ENCODE measurements around the gene SCUBE3.

Gene SCUBE3

GRCh38 chr6:35202066-35202546 lies 11.7 kb upstream of the SCUBE3 start:
- no peak overlapping the region for H3K14ac ChIP-seq (ENCODE audit: low read length)
- no peak overlapping the region for H3K4me2 ChIP-seq (ENCODE audit: low read length)
- H3K27ac ChIP-seq (ENCODE audit: low read depth, low read length): no peak overlapping the region
- no peaks in the 10 kb centered on the region for H3K79me2 ChIP-seq (ENCODE audit: control insufficient read depth, insufficient read depth, low read length, poor library complexity)
- no peak overlapping the region for H3K4me3 ChIP-seq (ENCODE audit: low read depth, low read length)
- no peaks in the 10 kb centered on the region for H3K4me1 ChIP-seq (ENCODE audit: control insufficient read depth in 1 of 2, insufficient read depth in 2 of 2, low read length in 2 of 2)
- H3K27me3 ChIP-seq (ENCODE audit: insufficient read depth, low read length): no peaks in the 10 kb centered on the region
- no peak overlapping the region for H2BK5ac ChIP-seq (ENCODE audit: low read depth, low read length, poor library complexity)
- no peaks in the 10 kb centered on the region for H3K36me3 ChIP-seq (ENCODE audit: control insufficient read depth in 1 of 2, insufficient read depth in 2 of 2, low read length in 2 of 2)
- no peak overlapping the region for H2BK120ac ChIP-seq (ENCODE audit: insufficient read depth, low read length, poor library complexity)
- no peak overlapping the region for H4K8ac ChIP-seq (ENCODE audit: low read depth, low read length)
- H3K4ac ChIP-seq (ENCODE audit: low read depth, low read length): no peak overlapping the region
- H2BK12ac ChIP-seq (ENCODE audit: low read length): no peak overlapping the region
- H3K79me1 ChIP-seq (ENCODE audit: low read length): no peaks in the 10 kb centered on the region
- H4K12ac ChIP-seq (ENCODE audit: low read depth, low read length): no peak overlapping the region
- H2AFZ ChIP-seq (ENCODE audit: insufficient read depth, low read length, poor library complexity): no peak overlapping the region
- WGBS (ENCODE audit: extremely low coverage, insufficient coverage, insufficient read length): no CpG with 5 or more reads among the region's 6 CpGs
- no peak overlapping the region for H2AK5ac ChIP-seq (ENCODE audit: low read length)
- H3K18ac ChIP-seq (ENCODE audit: low read length): no peak overlapping the region
- H3K23ac ChIP-seq (ENCODE audit: low read length): no peak overlapping the region
- DNase-seq: no peak
- H3K9me3 ChIP-seq (ENCODE audit: insufficient read depth, low read depth, low read length): no peaks in the 10 kb centered on the region
- no peak overlapping the region for H3K9ac ChIP-seq (ENCODE audit: low read length)
- H4K91ac ChIP-seq (ENCODE audit: low read depth, low read length): no peak overlapping the region

GRCh38 chr6:35203152-35203670 lies 10.5 kb upstream of the SCUBE3 start:
- Histone ChIP-seq H3K79me2 (ENCODE audit: control insufficient read depth, insufficient read depth, low read length, poor library complexity) (no peaks in the 10 kb centered on the region), H2AFZ (ENCODE audit: insufficient read depth, low read length, poor library complexity) (no peak overlapping the region), H2BK120ac (ENCODE audit: insufficient read depth, low read length, poor library complexity) (no peak overlapping the region), H4K8ac (ENCODE audit: low read depth, low read length) (no peak overlapping the region), H3K14ac (ENCODE audit: low read length) (no peak overlapping the region), H3K4me2 (ENCODE audit: low read length) (no peak overlapping the region), H3K4ac (ENCODE audit: low read depth, low read length) (no peak overlapping the region), H3K9ac (ENCODE audit: low read length) (no peak overlapping the region), H2AK5ac (ENCODE audit: low read length) (peak overlapping the region; percentile 42), H4K91ac (ENCODE audit: low read depth, low read length) (no peak overlapping the region), H3K4me1 (ENCODE audit: control insufficient read depth in 1 of 2, insufficient read depth in 2 of 2, low read length in 2 of 2) (no peaks in the 10 kb centered on the region), H2BK5ac (ENCODE audit: low read depth, low read length, poor library complexity) (no peak overlapping the region), H4K12ac (ENCODE audit: low read depth, low read length) (no peak overlapping the region), H3K23ac (ENCODE audit: low read length) (no peak overlapping the region), H2BK12ac (ENCODE audit: low read length) (no peak overlapping the region), H3K79me1 (ENCODE audit: low read length) (no peaks in the 10 kb centered on the region), H3K27ac (ENCODE audit: low read depth, low read length) (no peak overlapping the region), H3K9me3 (ENCODE audit: insufficient read depth, low read depth, low read length) (no peaks in the 10 kb centered on the region), H3K4me3 (ENCODE audit: low read depth, low read length) (no peak overlapping the region), H3K18ac (ENCODE audit: low read length) (no peak overlapping the region), H3K27me3 (ENCODE audit: insufficient read depth, low read length) (no peaks in the 10 kb centered on the region), H3K36me3 (ENCODE audit: control insufficient read depth in 1 of 2, insufficient read depth in 2 of 2, low read length in 2 of 2) (no peaks in the 10 kb centered on the region)
- no peak for DNase-seq
- WGBS (ENCODE audit: extremely low coverage, insufficient coverage, insufficient read length): no CpG with 5 or more reads among the region's 7 CpGs

- WGBS (ENCODE audit: extremely low coverage, insufficient coverage, insufficient read length): no CpG with 5 or more reads among the region's 2 CpGs
- Histone ChIP-seq H2BK5ac (ENCODE audit: low read depth, low read length, poor library complexity) (no peak overlapping the region), H3K23ac (ENCODE audit: low read length) (no peak overlapping the region), H3K27me3 (ENCODE audit: insufficient read depth, low read length) (no peaks in the 10 kb centered on the region), H3K14ac (ENCODE audit: low read length) (no peak overlapping the region), H2BK12ac (ENCODE audit: low read length) (no peak overlapping the region), H4K91ac (ENCODE audit: low read depth, low read length) (no peak overlapping the region), H3K27ac (ENCODE audit: low read depth, low read length) (no peak overlapping the region), H3K4me1 (ENCODE audit: control insufficient read depth in 1 of 2, insufficient read depth in 2 of 2, low read length in 2 of 2) (peaks cover 3% of the 10 kb centered on the region in 2 experiments), H2AFZ (ENCODE audit: insufficient read depth, low read length, poor library complexity) (no peak overlapping the region), H3K36me3 (ENCODE audit: control insufficient read depth in 1 of 2, insufficient read depth in 2 of 2, low read length in 2 of 2) (no peaks in the 10 kb centered on the region), H4K8ac (ENCODE audit: low read depth, low read length) (no peak overlapping the region), H3K9me3 (ENCODE audit: insufficient read depth, low read depth, low read length) (no peaks in the 10 kb centered on the region), H3K9ac (ENCODE audit: low read length) (no peak overlapping the region), H3K4me2 (ENCODE audit: low read length) (no peak overlapping the region), H3K4me3 (ENCODE audit: low read depth, low read length) (no peak overlapping the region), H4K12ac (ENCODE audit: low read depth, low read length) (no peak overlapping the region), H3K4ac (ENCODE audit: low read depth, low read length) (no peak overlapping the region), H2BK120ac (ENCODE audit: insufficient read depth, low read length, poor library complexity) (no peak overlapping the region), H3K79me2 (ENCODE audit: control insufficient read depth, insufficient read depth, low read length, poor library complexity) (no peaks in the 10 kb centered on the region), H2AK5ac (ENCODE audit: low read length) (no peak overlapping the region), H3K79me1 (ENCODE audit: low read length) (no peaks in the 10 kb centered on the region), H3K18ac (ENCODE audit: low read length) (no peak overlapping the region)
- DNase-seq: no peak
Measured at GRCh38 chr6:35203680-35204079, 10.1 kb upstream of the SCUBE3 start.

DNA sequence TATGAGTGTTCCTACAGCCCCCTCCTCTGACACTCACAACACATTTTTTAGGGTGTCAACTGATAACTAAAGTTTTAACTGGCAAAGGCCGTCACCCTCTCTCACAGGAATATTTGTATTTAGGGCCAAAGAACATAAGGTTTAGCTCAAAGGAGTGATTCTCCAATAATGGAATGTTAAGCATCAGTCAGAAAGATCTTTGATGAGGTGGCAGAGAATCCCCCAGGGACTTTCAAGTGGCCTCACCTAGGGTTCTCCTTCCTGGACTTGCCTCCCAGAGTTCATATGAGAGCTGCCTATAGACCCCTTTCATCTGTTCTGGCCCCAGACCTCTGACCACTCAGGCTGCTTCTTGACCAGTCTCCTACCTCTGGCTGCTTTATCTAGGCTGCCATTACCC lies 7.4 kb upstream of the SCUBE3 start:
- Histone ChIP-seq H3K4me1 (ENCODE audit: control insufficient read depth in 1 of 2, insufficient read depth in 2 of 2, low read length in 2 of 2) (peaks cover 6 to 7% of the 10 kb centered on the region in 2 experiments), H2BK120ac (ENCODE audit: insufficient read depth, low read length, poor library complexity) (no peak overlapping the region), H3K18ac (ENCODE audit: low read length) (no peak overlapping the region), H3K4me3 (ENCODE audit: low read depth, low read length) (no peak overlapping the region), H3K27ac (ENCODE audit: low read depth, low read length) (no peak overlapping the region), H3K27me3 (ENCODE audit: insufficient read depth, low read length) (no peaks in the 10 kb centered on the region), H2BK5ac (ENCODE audit: low read depth, low read length, poor library complexity) (no peak overlapping the region), H3K4ac (ENCODE audit: low read depth, low read length) (no peak overlapping the region), H3K4me2 (ENCODE audit: low read length) (no peak overlapping the region), H2AFZ (ENCODE audit: insufficient read depth, low read length, poor library complexity) (no peak overlapping the region), H2BK12ac (ENCODE audit: low read length) (no peak overlapping the region), H3K79me2 (ENCODE audit: control insufficient read depth, insufficient read depth, low read length, poor library complexity) (no peaks in the 10 kb centered on the region), H3K23ac (ENCODE audit: low read length) (no peak overlapping the region), H4K8ac (ENCODE audit: low read depth, low read length) (no peak overlapping the region), H4K12ac (ENCODE audit: low read depth, low read length) (no peak overlapping the region), H4K91ac (ENCODE audit: low read depth, low read length) (no peak overlapping the region), H3K14ac (ENCODE audit: low read length) (no peak overlapping the region), H2AK5ac (ENCODE audit: low read length) (no peak overlapping the region), H3K9ac (ENCODE audit: low read length) (no peak overlapping the region), H3K9me3 (ENCODE audit: insufficient read depth, low read depth, low read length) (no peaks in the 10 kb centered on the region), H3K36me3 (ENCODE audit: control insufficient read depth in 1 of 2, insufficient read depth in 2 of 2, low read length in 2 of 2) (no peaks in the 10 kb centered on the region), H3K79me1 (ENCODE audit: low read length) (no peaks in the 10 kb centered on the region)
- DNase-seq: no peak
- WGBS (ENCODE audit: extremely low coverage, insufficient coverage, insufficient read length): no CpG with 5 or more reads among the region's 1 CpG

Measured in trophoblast cell (in vitro differentiated cells and primary cell).